Panc1 (cell line): ENCODE data around the gene TMEM209. TPM values are rescaled to one million over a fixed set of nuclear protein-coding genes. Genes with fewer than 3 reads are reported as not detected.

ENCODE experiments used
- ATAC-seq: fragments of 200-7000 bp; cut with Tn5 transposase; 2 replicates; pipeline ENCODE4 v1.9.1; 2020; ENCODE audit warnings: mild to moderate bottlenecking, moderate library complexity
- BruUV-seq: library from RNA; stranded (reverse); fragments of 400-500 nt; replicated peaks from 2 replicates; lab custom pipeline; 2021; lab: Mats Ljungman, UMichigan
- CTCF ChIA-PET: fragments of 300-600 bp; sonication (Branson Sonifier 250); formaldehyde crosslinking; loops from one replicate; lab custom pipeline; 2022; ENCODE audit warnings: antibody characterized with exemption; lab: Charles Lee
- POLR2A ChIA-PET: fragments of 300-600 bp; sonication (Branson Sonifier 250); formaldehyde crosslinking; loops from one replicate; lab custom pipeline; 2022; ENCODE audit warnings: antibody characterized with exemption; lab: Charles Lee
- DNase-seq: peaks from one replicate; pipeline ENCODE4 v3.0.0-alpha.2; 2010; ENCODE audit warnings: low read depth, low spot score
- H3K27ac ChIP-seq: 2 replicates; pipeline ENCODE4 v1.5.1; 2011; ENCODE audit warnings: mild to moderate bottlenecking, low read length, inconsistent platforms
- H3K27me3 ChIP-seq: fragments of 200-500 bp; sonication (Bioruptor generic); 2 replicates; pipeline ENCODE4 v1.6.0; 2014; ENCODE audit warnings: low read length, inconsistent platforms; ENCODE audit not compliant: control insufficient read depth, insufficient read depth
- H3K36me3 ChIP-seq: fragments of 200-500 bp; sonication (Bioruptor generic); 2 replicates; pipeline ENCODE4 v1.5.1; 2014; ENCODE audit warnings: inconsistent platforms, mild to moderate bottlenecking, low read length, moderate library complexity; ENCODE audit not compliant: control insufficient read depth, insufficient read depth
- H3K4me1 ChIP-seq: 2 replicates; pipeline ENCODE4 v1.5.1; 2011; ENCODE audit warnings: inconsistent platforms, mild to moderate bottlenecking, low read length, moderate library complexity; ENCODE audit not compliant: control insufficient read depth, insufficient read depth
- H3K4me3 ChIP-seq, 2 experiments: 2 replicates each; pipeline ENCODE4 v1.5.1; 2011 to 2012; ENCODE audit warnings: low read depth in 2 of 2, low read length in 2 of 2, mild to moderate bottlenecking in 2 of 2, inconsistent platforms in 1 of 2, moderate library complexity in 1 of 2
- H3K9me3 ChIP-seq: fragments of 200-500 bp; sonication (Bioruptor generic); 2 replicates; pipeline ENCODE4 v1.5.1; 2014; ENCODE audit warnings: low read depth, mild to moderate bottlenecking, inconsistent platforms, low read length, moderate library complexity; ENCODE audit not compliant: control insufficient read depth, insufficient read depth
- CTCF ChIP-seq: fragments of 450-650 bp; IDR thresholded peaks from 2 replicates; pipeline ENCODE4 v1.5.1; 2017; ENCODE audit warnings: mild to moderate bottlenecking
- POLR2AphosphoS5 ChIP-seq: IDR thresholded peaks from 2 replicates; pipeline ENCODE4 v1.6.1; 2012; ENCODE audit warnings: mild to moderate bottlenecking, low read depth, low read length, moderate library complexity
- SIN3A ChIP-seq: IDR thresholded peaks from 2 replicates; pipeline ENCODE4 v1.6.1; 2012; ENCODE audit warnings: low read depth, mild to moderate bottlenecking, low read length, moderate library complexity, borderline replicate concordance; ENCODE audit not compliant: insufficient read depth
- TCF7L2 ChIP-seq: IDR thresholded peaks from 2 replicates; pipeline ENCODE4 v1.6.1; 2011; ENCODE audit warnings: mild to moderate bottlenecking, low read depth, low read length, inconsistent platforms
- in situ Hi-C: cut with HindIII; loops from 2 replicates; pipeline ENCODE4 v1.10.0; 2016; ENCODE audit warnings: low sequenced_read_pairs, low pct_unique_long_range_greater_than_20kb
- intact Hi-C: fragments of 100-400 bp; cut with micrococcal nuclease; formaldehyde crosslinking; loops from one replicate; pipeline ENCODE4 v1.10.0; 2022; ENCODE audit not compliant: unreplicated experiment
- total RNA-seq: library from RNA; stranded (reverse); gene quantifications from one replicate; pipeline ENCODE4 v1.2.1, GENCODE V29; 2021; ENCODE audit not compliant: unreplicated experiment
- TF ChIP-seq, protein P1 (sequence below), 2 experiments: IDR thresholded peaks; 2 replicates each; pipeline ENCODE4 v1.6.1; 2011 to 2012; ENCODE audit warnings: low read depth in 2 of 2, control low read depth in 1 of 2, low read length in 1 of 2, mild to moderate bottlenecking in 1 of 2, moderate library complexity in 1 of 2; ENCODE audit not compliant: insufficient read depth in 1 of 2

TMEM209 gene
- total RNA-seq, 1 experiment from 2014 or later = 32.3 TPM

- ATAC-seq (no peak), DNase-seq (no peak)
- intact Hi-C loops = no loop called here
- no peaks in the 10 kb centered on the region for H3K36me3 ChIP-seq
- in situ Hi-C loops = no loop called here
- no peak overlapping the region for H3K4me3 ChIP-seq
- CTCF ChIA-PET = no interaction called here
- H3K27me3 ChIP-seq = no peaks in the 10 kb centered on the region
- TF ChIP-seq CTCF (no peak), POLR2AphosphoS5 (no peak), TCF7L2 (no peak), SIN3A (no peak)
- TF ChIP-seq, protein P1, sequence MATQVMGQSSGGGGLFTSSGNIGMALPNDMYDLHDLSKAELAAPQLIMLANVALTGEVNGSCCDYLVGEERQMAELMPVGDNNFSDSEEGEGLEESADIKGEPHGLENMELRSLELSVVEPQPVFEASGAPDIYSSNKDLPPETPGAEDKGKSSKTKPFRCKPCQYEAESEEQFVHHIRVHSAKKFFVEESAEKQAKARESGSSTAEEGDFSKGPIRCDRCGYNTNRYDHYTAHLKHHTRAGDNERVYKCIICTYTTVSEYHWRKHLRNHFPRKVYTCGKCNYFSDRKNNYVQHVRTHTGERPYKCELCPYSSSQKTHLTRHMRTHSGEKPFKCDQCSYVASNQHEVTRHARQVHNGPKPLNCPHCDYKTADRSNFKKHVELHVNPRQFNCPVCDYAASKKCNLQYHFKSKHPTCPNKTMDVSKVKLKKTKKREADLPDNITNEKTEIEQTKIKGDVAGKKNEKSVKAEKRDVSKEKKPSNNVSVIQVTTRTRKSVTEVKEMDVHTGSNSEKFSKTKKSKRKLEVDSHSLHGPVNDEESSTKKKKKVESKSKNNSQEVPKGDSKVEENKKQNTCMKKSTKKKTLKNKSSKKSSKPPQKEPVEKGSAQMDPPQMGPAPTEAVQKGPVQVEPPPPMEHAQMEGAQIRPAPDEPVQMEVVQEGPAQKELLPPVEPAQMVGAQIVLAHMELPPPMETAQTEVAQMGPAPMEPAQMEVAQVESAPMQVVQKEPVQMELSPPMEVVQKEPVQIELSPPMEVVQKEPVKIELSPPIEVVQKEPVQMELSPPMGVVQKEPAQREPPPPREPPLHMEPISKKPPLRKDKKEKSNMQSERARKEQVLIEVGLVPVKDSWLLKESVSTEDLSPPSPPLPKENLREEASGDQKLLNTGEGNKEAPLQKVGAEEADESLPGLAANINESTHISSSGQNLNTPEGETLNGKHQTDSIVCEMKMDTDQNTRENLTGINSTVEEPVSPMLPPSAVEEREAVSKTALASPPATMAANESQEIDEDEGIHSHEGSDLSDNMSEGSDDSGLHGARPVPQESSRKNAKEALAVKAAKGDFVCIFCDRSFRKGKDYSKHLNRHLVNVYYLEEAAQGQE (IDR thresholded peaks at IDR 0.05; ENCODE audit: insufficient read depth in 1 of 2, low read depth in 2 of 2, low read length in 1 of 2) = no peak
- POLR2A ChIA-PET = no interaction called here
- H3K4me1 ChIP-seq = no peaks in the 10 kb centered on the region
- H3K27ac ChIP-seq = no peak overlapping the region
- BruUV-seq = no TSS peak
- H3K9me3 ChIP-seq = no peaks in the 10 kb centered on the region
Measured at GRCh38 chr7:130157700-130158099, 47.5 kb downstream of the TMEM209 start.

DNA sequence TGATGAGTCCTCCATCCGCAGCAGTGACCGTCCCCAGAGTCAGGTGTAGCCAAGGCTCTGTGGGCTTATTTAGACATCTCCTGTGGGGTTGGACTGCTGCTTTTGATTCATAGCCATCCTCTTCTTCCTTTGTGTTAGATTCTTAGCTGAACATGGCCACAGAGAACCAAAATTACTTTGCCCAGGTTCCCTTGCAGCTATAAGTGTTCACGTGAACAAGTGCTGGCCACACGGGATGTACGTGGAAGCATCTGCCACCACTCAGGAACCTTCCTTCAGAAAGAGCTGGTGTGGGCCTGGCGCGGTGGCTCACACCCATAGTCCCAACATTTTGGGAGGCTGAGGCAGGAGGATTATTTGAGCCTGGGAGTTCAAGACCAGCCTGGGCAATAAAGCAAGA is 49.1 kb downstream of the TMEM209 start:
- H3K4me3 ChIP-seq = no peak overlapping the region
- intact Hi-C loops (no loop called here), in situ Hi-C loops (no loop called here)
- H3K9me3 ChIP-seq = no peaks in the 10 kb centered on the region
- BruUV-seq = no TSS peak
- DNase-seq = no peak
- H3K4me1 ChIP-seq = no peaks in the 10 kb centered on the region
- no peaks in the 10 kb centered on the region for H3K27me3 ChIP-seq
- no peak for TF ChIP-seq SIN3A
- TF ChIP-seq CTCF = no peak
- TF ChIP-seq, protein P1 (IDR thresholded peaks at IDR 0.05; ENCODE audit: insufficient read depth in 1 of 2, low read depth in 2 of 2, low read length in 1 of 2) = no peak
- TF ChIP-seq POLR2AphosphoS5 = no peak
- TF ChIP-seq TCF7L2 = no peak
- CTCF ChIA-PET = no interaction called here
- ATAC-seq = no peak
- no peak overlapping the region for H3K27ac ChIP-seq
- POLR2A ChIA-PET = no interaction called here
- no peaks in the 10 kb centered on the region for H3K36me3 ChIP-seq
